Measurements from ENCODE around the gene KRTAP5-8. TPM values are rescaled to one million over a fixed set of nuclear protein-coding genes. Genes with fewer than 3 reads are reported as not detected.
"Not testable (repeated sequence)": the region's sequence is repeated elsewhere in the genome, so short reads cannot be mapped to it uniquely, and the experiment has no call there.

Gene KRTAP5-8
- total RNA-seq, 3 donors from 2014 or later, result 0.32 TPM; not detected in 2

DNA sequence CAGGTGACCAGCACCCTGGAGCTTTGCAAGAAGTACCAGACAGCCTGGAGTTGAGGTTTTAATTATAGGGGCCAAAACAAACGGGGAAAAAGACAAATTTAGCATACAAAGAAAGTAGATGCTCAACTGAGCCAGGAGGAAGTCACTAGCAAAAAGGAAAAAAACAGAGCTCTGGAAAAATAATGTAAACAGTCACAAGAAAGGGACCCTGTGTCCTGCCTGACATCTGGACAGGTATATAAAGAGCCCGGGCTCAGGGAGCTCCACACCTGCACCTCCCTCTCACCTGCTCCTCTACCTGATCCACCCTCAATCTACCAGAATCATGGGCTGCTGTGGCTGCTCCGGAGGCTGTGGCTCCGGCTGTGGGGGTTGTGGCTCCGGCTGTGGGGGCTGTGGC, 27.4 kb downstream of the KRTAP5-8 start, which contains the start of gene KRTAP5-10:
TSS of gene KRTAP5-10 (plus strand) at position 301 of the 400 bp plus-strand sequence. CDS start at position 326, 25 bp downstream.
- Histone ChIP-seq H3K27ac (no peak within 1 kb of the TSS), H3K4me3 (no peak within 1 kb of the TSS), H3K27me3 (no peaks in the 10 kb centered on the region), H3K9me3 (no peaks in the 10 kb centered on the region), H3K36me3 (no peaks in the 10 kb centered on the region), H3K4me1 (no peaks in the 10 kb centered on the region)
- DNase-seq (ENCODE audit: low spot score in 2 of 2), result no peak
- TF ChIP-seq POLR2A (IDR thresholded peaks at IDR 0.05) (no peak), POLR2AphosphoS5 (IDR thresholded peaks at IDR 0.05) (no peak)
- TF ChIP-seq, protein P1, sequence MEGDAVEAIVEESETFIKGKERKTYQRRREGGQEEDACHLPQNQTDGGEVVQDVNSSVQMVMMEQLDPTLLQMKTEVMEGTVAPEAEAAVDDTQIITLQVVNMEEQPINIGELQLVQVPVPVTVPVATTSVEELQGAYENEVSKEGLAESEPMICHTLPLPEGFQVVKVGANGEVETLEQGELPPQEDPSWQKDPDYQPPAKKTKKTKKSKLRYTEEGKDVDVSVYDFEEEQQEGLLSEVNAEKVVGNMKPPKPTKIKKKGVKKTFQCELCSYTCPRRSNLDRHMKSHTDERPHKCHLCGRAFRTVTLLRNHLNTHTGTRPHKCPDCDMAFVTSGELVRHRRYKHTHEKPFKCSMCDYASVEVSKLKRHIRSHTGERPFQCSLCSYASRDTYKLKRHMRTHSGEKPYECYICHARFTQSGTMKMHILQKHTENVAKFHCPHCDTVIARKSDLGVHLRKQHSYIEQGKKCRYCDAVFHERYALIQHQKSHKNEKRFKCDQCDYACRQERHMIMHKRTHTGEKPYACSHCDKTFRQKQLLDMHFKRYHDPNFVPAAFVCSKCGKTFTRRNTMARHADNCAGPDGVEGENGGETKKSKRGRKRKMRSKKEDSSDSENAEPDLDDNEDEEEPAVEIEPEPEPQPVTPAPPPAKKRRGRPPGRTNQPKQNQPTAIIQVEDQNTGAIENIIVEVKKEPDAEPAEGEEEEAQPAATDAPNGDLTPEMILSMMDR (IDR thresholded peaks at IDR 0.05), result no peak
- intact Hi-C loops (cut with DNase I; ENCODE audit: low total_unique reads), result no loop called here

DNA sequence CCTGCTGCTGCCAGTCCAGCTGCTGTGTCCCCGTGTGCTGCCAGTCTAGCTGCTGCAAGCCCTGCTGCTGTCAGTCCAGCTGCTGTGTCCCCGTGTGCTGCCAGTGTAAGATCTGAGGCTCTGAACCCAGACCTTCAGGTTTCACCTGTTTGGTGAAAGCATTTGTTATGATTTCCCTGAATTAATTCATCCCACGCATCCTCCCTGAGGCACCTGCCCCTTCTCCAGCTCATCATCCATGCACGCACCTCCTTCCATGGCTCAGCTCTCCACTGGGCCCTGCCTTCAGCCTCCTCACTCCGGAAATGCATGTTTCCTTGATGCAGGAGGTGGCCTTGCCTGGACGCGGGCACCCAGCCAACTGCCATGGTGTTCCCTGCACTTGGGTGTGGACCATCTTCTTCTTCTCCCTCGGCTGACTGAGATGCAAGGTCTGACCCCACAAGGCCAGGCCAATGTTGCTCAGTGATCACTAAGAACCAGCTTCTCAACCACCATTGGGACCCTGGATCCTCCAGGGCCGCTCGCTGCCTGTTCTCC, 28.3 kb downstream of the KRTAP5-8 start:
- H3K27me3 ChIP-seq, result no peaks in the 10 kb centered on the region
- H3K36me3 ChIP-seq, result no peaks in the 10 kb centered on the region
- intact Hi-C loops (cut with DNase I; ENCODE audit: low total_unique reads), result no loop called here
- no peaks in the 10 kb centered on the region for H3K9me3 ChIP-seq
- H3K4me3 ChIP-seq, result no peak overlapping the region
- TF ChIP-seq POLR2AphosphoS5 (IDR thresholded peaks at IDR 0.05) (no peak), POLR2A (IDR thresholded peaks at IDR 0.05) (no peak)
- H3K27ac ChIP-seq, result no peak overlapping the region
- DNase-seq (ENCODE audit: low spot score in 2 of 2), result no peak
- H3K4me1 ChIP-seq, result no peaks in the 10 kb centered on the region

DNA sequence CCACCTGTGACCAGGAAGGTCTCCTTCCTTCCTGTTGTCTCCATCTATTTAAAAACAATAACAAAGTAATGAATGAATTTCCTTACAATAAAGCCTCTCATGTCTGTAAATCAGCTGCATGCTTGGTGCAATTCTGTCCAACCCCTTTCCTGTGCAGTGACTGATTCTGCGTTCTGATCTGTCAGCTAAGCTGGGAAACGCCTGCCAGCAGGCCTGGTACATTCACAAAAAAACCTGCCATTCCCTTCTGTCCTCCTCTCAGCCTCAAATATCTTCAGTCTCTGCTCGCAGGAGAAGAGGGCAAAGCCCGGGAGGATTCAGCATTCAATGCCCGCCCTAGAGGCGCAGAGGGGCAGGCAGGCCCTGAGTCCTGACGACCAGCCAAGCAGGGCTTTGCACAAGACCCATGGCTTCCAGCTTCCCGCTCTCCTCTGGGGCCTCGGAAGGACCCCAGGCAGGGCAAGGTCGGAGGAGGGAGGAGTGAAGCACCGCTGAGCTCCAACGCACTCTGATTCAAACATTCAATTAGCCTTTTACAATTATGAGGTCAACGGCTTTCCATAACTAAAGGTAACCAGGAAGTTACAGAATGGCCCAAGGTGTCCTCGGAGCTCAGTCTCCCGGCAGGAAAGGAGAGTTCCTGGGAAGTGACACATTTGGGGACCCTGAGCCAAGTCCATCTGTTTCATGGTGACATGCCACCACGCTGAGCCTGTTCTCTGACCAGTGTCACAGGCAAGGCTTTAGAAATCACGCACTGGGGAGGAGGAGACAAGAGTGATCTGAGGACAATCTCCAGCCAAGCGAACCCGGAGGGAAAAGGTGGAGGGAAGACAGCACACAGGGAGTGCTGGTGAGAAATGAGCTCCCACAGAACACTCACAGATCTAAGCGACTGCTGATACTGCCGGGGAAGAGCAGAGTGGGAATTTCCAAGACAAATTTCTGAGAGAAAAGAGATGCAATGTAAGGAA, 29.1 kb downstream of the KRTAP5-8 start:
- H3K27me3 ChIP-seq; DNase-seq (ENCODE audit: low spot score in 2 of 2); H3K9me3 ChIP-seq; H3K4me1 ChIP-seq; H3K36me3 ChIP-seq; intact Hi-C loops (cut with DNase I; ENCODE audit: low total_unique reads); H3K4me3 ChIP-seq; H3K27ac ChIP-seq: not testable (repeated sequence)

DNA sequence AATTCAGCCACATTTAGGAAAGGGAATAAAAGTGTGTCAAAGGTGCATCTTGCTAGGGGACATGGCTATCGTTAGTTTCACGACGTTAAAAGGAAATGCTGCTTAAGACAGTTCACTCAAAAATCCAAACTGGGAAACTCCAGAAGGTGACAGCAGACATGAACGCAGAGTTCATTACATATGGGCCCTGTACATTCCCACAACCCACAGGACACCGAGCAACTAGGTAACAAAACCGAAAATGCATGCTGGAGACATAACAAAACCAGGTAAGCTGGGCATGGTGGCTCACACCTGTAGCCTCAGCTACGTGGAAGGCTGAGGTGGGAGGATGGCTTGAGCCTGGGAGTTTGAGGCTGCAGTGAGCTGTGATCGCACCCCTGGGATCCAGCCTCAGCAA, 29.8 kb downstream of the KRTAP5-8 start:
- H3K27ac ChIP-seq; H3K36me3 ChIP-seq; DNase-seq (ENCODE audit: low spot score in 2 of 2); H3K9me3 ChIP-seq; H3K27me3 ChIP-seq; H3K4me3 ChIP-seq; intact Hi-C loops (cut with DNase I; ENCODE audit: low total_unique reads); H3K4me1 ChIP-seq: not testable (repeated sequence)

DNA sequence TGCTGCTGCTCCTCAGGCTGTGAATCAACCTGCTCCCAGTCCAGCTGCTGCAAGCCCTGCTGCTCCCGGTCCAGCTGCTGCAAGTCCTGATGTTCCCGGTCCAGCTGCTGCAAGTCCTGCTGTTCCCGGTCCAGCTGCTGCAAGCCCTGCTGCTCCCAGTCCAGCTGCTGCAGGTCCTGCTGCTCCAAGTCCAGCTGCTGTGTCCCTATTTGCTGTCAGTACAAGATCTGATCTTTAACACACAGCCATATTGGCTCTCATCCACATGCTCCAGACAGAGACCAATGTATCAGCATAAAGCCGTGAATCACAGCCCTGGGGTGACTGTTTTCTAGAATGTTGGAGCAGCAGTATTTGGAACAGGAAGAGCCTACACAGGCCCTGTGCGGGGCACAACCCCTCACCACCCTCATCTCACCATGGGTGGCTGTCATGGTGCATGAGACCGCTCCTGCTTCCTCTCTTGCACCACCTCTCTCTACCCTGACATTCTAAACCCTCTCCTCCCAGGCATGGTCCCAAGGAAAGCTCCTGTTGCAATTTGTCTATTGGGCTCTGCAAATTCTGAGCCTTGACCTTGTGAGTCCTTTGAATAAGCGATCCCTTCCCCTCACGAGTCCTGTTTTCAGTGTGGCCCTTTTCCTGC, 31.0 kb downstream of the KRTAP5-8 start:
- no peak for DNase-seq (ENCODE audit: low spot score in 2 of 2)
- intact Hi-C loops (cut with DNase I; ENCODE audit: low total_unique reads), result no loop called here
- Histone ChIP-seq H3K4me3 (no peak overlapping the region), H3K9me3 (no peaks in the 10 kb centered on the region), H3K27ac (no peak overlapping the region), H3K4me1 (no peaks in the 10 kb centered on the region), H3K36me3 (no peaks in the 10 kb centered on the region), H3K27me3 (no peaks in the 10 kb centered on the region)
- TF ChIP-seq POLR2AphosphoS5 (IDR thresholded peaks at IDR 0.05) (no peak), POLR2A (IDR thresholded peaks at IDR 0.05) (no peak)
- TF ChIP-seq, protein P1 (IDR thresholded peaks at IDR 0.05), result no peak

DNA sequence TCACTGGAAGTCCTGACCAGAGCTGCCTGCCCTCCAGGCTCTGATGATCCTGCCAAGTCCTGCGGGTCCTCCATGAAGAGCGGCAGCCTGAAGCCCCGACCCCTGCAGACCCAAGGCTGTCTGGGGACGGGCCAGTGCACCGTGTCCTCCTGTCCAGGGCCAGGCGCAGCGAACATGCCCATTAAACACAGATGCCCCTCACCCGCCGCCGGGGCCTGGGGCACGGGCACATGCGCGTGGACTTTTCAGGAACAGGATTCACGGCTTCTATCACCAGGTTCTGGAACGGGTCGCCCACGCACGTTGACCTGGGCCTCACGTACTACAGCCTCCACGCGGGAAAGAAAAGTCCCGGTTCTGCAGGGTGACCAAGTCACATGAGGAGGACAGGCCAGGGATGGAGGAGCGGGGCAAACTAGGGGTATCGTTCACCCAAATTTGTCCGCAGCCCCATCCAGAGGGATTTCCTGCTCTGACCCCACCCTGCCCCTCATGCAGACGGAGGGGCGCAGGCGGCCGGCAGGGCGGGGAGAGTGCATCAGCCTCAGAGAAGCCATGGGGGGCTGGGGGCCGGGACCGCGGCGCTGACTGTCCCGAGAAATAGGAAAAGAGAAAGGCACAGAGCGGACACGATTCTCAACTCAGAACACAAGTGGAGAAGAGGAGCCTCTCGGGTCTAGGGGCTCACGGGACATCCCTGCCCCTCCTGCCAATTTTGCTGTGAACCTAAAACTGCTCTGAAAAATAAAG, 33.5 kb downstream of the KRTAP5-8 start:
- intact Hi-C loops (cut with DNase I; ENCODE audit: low total_unique reads); H3K4me3 ChIP-seq; H3K36me3 ChIP-seq; H3K4me1 ChIP-seq; H3K27me3 ChIP-seq; H3K27ac ChIP-seq; H3K9me3 ChIP-seq; DNase-seq (ENCODE audit: low spot score in 2 of 2): not testable (repeated sequence)
